HG03378 (cell line): ENCODE data around the gene ARHGAP4.

ENCODE experiments used
- ATAC-seq: cut with Tn5 transposase; IDR thresholded peaks from one replicate; pipeline ENCODE4 v1.9.1; 2021; ENCODE audit warnings: mild to moderate bottlenecking, moderate library complexity; ENCODE audit not compliant: unreplicated experiment

The ARHGAP4 gene

DNA sequence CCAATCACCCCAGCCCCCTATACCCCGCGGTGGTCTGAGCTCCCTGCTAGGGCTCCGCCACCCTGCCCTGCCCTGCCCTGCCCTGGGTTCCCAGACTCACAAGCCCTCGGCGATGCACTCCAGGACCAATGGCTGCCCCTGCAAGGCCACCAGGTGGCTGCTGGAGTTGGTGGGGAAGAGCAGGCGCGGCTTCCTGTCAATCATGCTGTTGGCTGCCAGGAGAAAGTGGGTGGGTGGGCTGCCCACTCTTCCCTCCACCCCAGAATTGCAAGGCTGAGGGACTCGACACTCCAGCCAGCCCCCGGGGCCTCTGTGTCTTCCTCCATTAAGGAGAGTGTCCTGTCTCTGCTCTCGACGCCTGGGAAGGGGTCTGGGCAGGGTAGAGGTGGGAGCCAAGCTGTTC, 55.8 kb downstream of the ARHGAP4 start:
- ATAC-seq = no peak

DNA sequence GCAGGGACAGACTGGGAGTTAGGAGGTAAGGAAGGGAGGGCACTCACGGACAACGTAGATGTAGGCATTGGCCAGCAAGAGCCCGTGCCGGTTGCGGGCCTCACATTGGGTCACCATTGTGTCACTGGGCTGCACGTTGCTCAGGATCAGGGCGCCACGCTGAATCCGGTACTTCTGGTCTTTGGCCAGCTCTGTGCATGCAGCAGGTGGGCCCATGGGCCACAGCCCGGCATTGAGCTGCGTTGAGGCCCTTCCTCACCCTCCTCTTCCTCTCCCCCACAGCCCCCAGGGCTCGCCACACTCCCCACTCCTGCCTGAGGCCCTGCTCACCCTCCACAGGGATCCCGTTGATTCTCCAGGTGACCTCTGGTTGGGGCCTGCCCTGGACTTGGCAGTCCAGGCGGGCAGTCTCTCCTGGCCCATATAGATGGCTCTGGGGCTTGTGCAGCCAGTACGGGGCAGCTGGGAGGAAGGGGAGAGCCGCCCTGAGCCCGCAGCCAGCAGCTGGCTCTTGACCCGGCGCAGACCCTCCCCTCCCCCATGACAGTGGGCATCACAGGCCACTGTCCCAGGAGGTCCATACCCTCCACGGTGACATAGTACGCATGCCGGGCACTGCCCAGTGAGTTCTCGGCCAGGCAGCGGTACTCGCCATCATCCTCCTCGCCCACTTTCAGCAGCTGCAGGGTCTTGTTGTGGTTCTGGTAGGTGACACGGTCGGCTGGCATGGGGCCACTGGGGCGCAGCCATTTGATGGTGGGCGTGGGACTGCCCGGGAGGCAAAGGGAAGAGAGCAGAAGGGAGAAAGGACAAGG, 56.4 kb downstream of the ARHGAP4 start:
- ATAC-seq = no peak

- no peak for ATAC-seq
These were observed 57.2 kb downstream of the ARHGAP4 start for GRCh38 chrX:153868576-153869472.

- no peak for ATAC-seq
These were observed 58.4 kb downstream of the ARHGAP4 start for GRCh38 chrX:153867671-153868070.

- no peak for ATAC-seq
These were observed 58.9 kb downstream of the ARHGAP4 start for GRCh38 chrX:153867139-153867538.

- no peak for ATAC-seq
These were observed 59.6 kb downstream of the ARHGAP4 start for GRCh38 chrX:153866302-153867019.

GRCh38 chrX:153865685-153866084, 60.4 kb downstream of the ARHGAP4 start:
- no peak for ATAC-seq

- ATAC-seq = no peak
These were observed 60.8 kb downstream of the ARHGAP4 start for GRCh38 chrX:153865321-153865580.

GRCh38 chrX:153864561-153865320, 61.3 kb downstream of the ARHGAP4 start:
- no peak for ATAC-seq

GRCh38 chrX:153864101-153864500, 62.0 kb downstream of the ARHGAP4 start:
- no peak for ATAC-seq

GRCh38 chrX:153863251-153863991, 62.6 kb downstream of the ARHGAP4 start:
- no peak for ATAC-seq

- no peak for ATAC-seq
These were observed 63.5 kb downstream of the ARHGAP4 start for GRCh38 chrX:153862369-153863250.

DNA sequence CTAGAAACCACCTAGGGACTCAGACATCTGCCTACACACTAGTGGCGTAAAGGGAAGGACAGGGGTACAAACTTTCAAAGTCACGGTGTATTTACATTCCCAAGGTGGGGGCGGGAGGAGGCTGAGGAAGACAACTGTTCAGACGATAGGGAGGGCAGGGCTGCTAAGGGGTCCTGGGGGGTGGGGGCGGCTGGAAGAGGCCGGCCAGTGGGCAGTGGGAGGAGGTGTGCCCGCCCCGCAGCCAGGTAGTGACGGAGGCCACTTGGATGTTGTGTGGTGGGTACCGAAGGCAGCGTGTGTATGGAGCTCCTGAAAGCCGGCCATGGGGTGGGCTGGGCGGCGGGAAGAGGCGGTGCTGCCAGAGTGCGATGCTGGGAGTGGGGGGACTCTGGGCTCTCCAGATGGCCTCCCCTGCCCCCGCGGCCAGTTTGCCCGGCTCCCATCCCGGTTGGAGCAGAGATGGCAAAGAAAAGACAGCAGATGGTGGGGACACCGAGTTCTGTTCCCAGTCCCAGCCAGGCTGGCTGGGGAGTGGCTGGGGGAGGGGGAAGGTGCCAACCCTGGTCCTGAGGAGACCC, 64.2 kb downstream of the ARHGAP4 start:
- ATAC-seq = no peak

- no peak for ATAC-seq
These were observed 64.9 kb downstream of the ARHGAP4 start for GRCh38 chrX:153861151-153861550.
